Measurements from ENCODE around the gene FLOT2. TPM values are rescaled to one million over a fixed set of nuclear protein-coding genes. Genes with fewer than 3 reads are reported as not detected.
"Not testable (repeated sequence)": the region's sequence is repeated elsewhere in the genome, so short reads cannot be mapped to it uniquely, and the experiment has no call there.

The FLOT2 gene
- polyA plus RNA-seq, 1 experiment: 86.0 TPM

DNA sequence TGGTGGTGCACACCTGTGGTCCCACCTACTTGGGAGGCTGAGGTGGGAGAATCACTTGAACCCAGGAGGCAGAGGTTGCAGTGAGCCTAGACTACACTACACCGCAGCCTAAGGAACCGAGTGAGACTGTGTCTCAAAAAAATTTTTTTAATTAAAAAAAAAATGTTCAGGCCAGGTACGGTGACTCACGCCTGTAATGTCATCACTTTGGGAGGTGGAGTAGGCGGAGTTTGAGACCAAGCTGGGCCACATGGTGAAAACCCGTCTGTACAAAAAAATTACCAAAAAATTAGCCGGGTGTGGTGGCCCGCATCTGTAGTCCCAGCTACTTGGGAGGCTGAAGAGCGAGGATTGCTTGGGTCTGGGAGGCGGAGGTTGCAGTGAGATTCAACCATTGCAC is 51.3 kb downstream of the FLOT2 start:
- POLR2A ChIA-PET: no interaction called here
- TF ChIP-seq, protein P1, sequence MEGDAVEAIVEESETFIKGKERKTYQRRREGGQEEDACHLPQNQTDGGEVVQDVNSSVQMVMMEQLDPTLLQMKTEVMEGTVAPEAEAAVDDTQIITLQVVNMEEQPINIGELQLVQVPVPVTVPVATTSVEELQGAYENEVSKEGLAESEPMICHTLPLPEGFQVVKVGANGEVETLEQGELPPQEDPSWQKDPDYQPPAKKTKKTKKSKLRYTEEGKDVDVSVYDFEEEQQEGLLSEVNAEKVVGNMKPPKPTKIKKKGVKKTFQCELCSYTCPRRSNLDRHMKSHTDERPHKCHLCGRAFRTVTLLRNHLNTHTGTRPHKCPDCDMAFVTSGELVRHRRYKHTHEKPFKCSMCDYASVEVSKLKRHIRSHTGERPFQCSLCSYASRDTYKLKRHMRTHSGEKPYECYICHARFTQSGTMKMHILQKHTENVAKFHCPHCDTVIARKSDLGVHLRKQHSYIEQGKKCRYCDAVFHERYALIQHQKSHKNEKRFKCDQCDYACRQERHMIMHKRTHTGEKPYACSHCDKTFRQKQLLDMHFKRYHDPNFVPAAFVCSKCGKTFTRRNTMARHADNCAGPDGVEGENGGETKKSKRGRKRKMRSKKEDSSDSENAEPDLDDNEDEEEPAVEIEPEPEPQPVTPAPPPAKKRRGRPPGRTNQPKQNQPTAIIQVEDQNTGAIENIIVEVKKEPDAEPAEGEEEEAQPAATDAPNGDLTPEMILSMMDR (IDR thresholded peaks at IDR 0.05; ENCODE audit: insufficient read depth, low read depth, low read length): no peak
- CTCF ChIA-PET: interaction anchor here (0.7 kb wide), 2 partner anchors 141 to 253 kb away, joined by 3 read pairs; no protein-coding TSS in a partner anchor
- Histone ChIP-seq H3K36me3 (ENCODE audit: control insufficient read depth, insufficient read depth, low read length) (no peaks in the 10 kb centered on the region), H3K27me3 (ENCODE audit: control insufficient read depth, insufficient read depth, low read length) (no peaks in the 10 kb centered on the region), H3K4me3 (ENCODE audit: low read depth, low read length) (no peak overlapping the region)
- no peak for DNase-seq (ENCODE audit: low read depth)

DNA sequence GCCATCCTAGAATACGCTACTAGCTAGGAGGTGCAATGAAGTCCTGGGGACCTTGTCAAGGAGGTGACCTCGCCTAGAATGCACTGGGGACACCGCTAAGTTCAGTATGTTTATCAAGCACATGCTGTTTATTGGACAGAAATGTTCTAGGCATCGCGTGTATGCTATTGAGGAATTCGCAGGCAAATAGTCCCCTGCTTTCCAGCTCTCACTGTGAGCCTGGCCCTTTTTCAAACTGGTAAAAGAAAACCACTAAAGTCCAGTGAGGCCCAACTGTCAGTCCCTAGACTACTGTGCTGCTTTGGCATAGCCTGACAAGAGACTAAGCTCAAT is 53.8 kb downstream of the FLOT2 start:
- Histone ChIP-seq H3K4me3 (ENCODE audit: low read depth, low read length) (no peak overlapping the region), H3K27me3 (ENCODE audit: control insufficient read depth, insufficient read depth, low read length) (no peaks in the 10 kb centered on the region), H3K36me3 (ENCODE audit: control insufficient read depth, insufficient read depth, low read length) (no peaks in the 10 kb centered on the region)
- TF ChIP-seq, protein P1 (IDR thresholded peaks at IDR 0.05; ENCODE audit: insufficient read depth, low read depth, low read length): no peak
- DNase-seq (ENCODE audit: low read depth): no peak
- POLR2A ChIA-PET: no interaction called here
- CTCF ChIA-PET: interaction anchor here (1.6 kb wide), 1 partner anchor 110 kb away, joined by 3 read pairs; no protein-coding TSS in a partner anchor

DNA sequence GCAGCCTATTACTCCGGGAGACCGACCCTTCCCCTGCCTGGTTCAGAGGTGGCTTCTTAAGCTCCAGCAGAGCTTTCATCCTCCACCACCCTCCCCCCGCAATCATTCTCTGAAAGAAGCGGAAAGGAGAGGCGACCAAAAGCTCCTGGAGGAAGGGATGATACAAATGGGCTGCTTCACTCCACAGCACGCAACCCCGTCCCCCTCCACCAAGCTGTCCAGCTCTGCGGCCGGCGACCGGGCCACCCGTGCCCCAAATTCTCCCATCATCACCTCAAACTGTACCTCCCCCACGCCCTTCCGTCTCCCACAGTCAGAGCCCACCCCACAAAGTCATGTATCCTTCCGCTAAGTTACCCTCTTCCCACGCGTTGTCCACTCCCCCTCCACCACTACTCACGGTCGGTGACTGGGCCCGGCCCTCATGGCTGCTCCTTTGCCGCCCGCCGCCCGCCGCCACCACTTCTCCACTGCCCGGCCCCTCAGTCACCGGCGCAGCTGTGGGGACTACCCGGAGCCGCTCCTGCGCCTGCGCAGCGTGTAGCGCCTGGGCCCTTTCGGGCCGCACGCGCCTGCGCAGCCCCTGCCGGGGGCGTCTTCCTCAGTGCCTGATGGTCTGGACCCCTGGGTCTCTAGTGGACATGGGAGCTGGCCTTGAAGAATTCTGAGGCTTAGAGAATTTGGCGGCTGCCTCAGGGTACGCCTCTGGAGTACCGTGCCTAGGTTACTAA is 55.1 kb downstream of the FLOT2 start, which contains the start of gene FAM222B:
FAM222B (minus strand) TSS at position 509 of the 731 bp plus-strand sequence. CDS start 76,123 bp downstream, outside the sequence.
- TF ChIP-seq, protein P1 (IDR thresholded peaks at IDR 0.05; ENCODE audit: insufficient read depth, low read depth, low read length): no peak
- Histone ChIP-seq H3K27me3 (ENCODE audit: control insufficient read depth, insufficient read depth, low read length) (no peaks in the 10 kb centered on the region), H3K36me3 (ENCODE audit: control insufficient read depth, insufficient read depth, low read length) (no peaks in the 10 kb centered on the region), H3K4me3 (ENCODE audit: low read depth, low read length) (peak within 1 kb of the TSS; percentile 93)
- DNase-seq (ENCODE audit: low read depth): no peak
- ChIA-PET POLR2A (no interaction called here), CTCF (interaction anchor here (0.6 to 2.2 kb wide), 7 partner anchors 10 to 1466 kb away, joined by 3 to 13 read pairs (median 4); partner anchors contain the start of gene TLCD1)

DNA sequence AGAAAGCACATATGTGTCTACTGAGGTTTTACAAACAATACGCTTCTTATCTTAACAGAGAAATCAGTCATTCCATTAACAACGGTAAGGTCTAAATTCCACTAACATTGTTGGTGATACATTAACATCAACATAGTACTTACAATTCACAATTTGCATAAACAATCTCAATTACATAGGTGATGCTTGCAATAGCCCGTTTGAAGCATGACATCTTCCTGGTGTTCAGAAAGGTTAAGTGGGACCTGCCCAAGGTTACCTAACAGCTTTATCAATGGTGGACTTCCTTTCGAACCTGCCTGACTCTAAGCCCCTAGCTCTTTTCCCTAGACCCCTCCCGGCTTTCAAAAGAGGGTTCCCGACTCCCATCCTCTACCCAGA is 55.6 kb downstream of the FLOT2 start:
- Histone ChIP-seq H3K4me3 (ENCODE audit: low read depth, low read length) (peak overlapping the region; percentile 93), H3K27me3 (ENCODE audit: control insufficient read depth, insufficient read depth, low read length) (no peaks in the 10 kb centered on the region), H3K36me3 (ENCODE audit: control insufficient read depth, insufficient read depth, low read length) (no peaks in the 10 kb centered on the region)
- TF ChIP-seq, protein P1 (IDR thresholded peaks at IDR 0.05; ENCODE audit: insufficient read depth, low read depth, low read length): no peak
- POLR2A ChIA-PET: no interaction called here
- CTCF ChIA-PET: interaction anchor here (0.6 to 2.2 kb wide), 8 partner anchors 10 to 1465 kb away, joined by 3 to 13 read pairs (median 4); partner anchors contain the start of gene TLCD1
- DNase-seq (ENCODE audit: low read depth): no peak

DNA sequence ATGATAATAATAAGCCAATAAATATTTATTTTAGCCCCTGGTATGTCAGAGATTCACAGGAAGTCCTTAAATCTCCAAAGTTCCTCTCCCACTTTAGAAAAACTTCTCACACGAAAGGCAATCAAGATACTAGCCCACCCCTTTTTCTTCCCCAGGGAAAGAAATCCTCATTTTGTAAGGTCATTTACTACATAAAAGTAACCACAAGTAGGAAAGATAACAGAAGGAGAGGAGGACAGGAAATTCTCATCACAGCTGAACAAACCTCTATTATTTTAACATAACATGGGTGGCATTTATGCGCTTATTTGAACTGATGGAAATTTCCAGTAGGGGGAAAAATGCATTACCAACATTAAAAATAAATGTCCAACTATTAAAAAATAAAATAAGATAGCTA is 58.3 kb downstream of the FLOT2 start:
- no peaks in the 10 kb centered on the region for H3K27me3 ChIP-seq (ENCODE audit: control insufficient read depth, insufficient read depth, low read length)
- CTCF ChIA-PET: interaction anchor here (1.3 kb wide), 1 partner anchor 76 kb away, joined by 4 read pairs; no protein-coding TSS in a partner anchor
- no peaks in the 10 kb centered on the region for H3K36me3 ChIP-seq (ENCODE audit: control insufficient read depth, insufficient read depth, low read length)
- TF ChIP-seq, protein P1 (IDR thresholded peaks at IDR 0.05; ENCODE audit: insufficient read depth, low read depth, low read length): no peak
- POLR2A ChIA-PET: no interaction called here
- DNase-seq (ENCODE audit: low read depth): no peak
- H3K4me3 ChIP-seq (ENCODE audit: low read depth, low read length): no peak overlapping the region

DNA sequence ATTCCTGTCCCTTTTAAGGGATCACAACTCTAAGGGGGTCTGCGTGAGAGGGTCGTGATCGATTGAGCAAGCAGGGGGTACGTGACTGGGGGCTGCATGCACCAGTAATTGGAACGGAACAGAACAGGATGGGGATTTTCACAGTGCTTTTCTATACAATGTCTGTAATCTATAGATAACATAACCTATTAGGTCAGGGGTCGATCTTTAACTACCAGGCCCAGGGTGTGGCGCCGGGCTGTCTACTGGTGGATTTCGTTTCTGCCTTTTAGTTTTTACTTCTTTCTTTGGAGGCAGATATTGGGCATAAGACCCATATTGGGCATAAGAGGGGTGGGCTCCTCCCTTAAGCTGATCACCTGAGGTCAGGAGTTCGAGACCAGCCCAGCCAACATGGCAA is 61.0 kb downstream of the FLOT2 start:
- CTCF ChIA-PET: interaction anchor here (1.3 kb wide), 1 partner anchor 117 kb away, joined by 4 read pairs; no protein-coding TSS in a partner anchor
- DNase-seq (ENCODE audit: low read depth); H3K36me3 ChIP-seq (ENCODE audit: control insufficient read depth, insufficient read depth, low read length); H3K4me3 ChIP-seq (ENCODE audit: low read depth, low read length); POLR2A ChIA-PET; H3K27me3 ChIP-seq (ENCODE audit: control insufficient read depth, insufficient read depth, low read length): not testable (repeated sequence)

Data from BJ (cell line).